HepG2 (cell line): ENCODE measurements around the gene LY6G5B. TPM values are rescaled to one million over a fixed set of nuclear protein-coding genes. Genes with fewer than 3 reads are reported as not detected.
A peak's percentile ranks its signal among the peaks of the same experiment; 100 is the strongest.

Source experiments
- AKNA ChIP-seq: sonication (generic); formaldehyde crosslinking; IDR thresholded peaks from 2 replicates; pipeline ENCODE4 v1.4.0; 2020; ENCODE audit warnings: missing genetic modification reagents, borderline replicate concordance
- BORCS8-MEF2B ChIP-seq: sonication (generic); formaldehyde crosslinking; IDR thresholded peaks from 2 replicates; pipeline ENCODE4 v1.8.0; 2022; ENCODE audit warnings: mild to moderate bottlenecking, missing genetic modification reagents
- BRD4 ChIP-seq: sonication (generic); formaldehyde crosslinking; IDR thresholded peaks from 2 replicates; pipeline ENCODE4 v1.4.0; 2020; ENCODE audit warnings: missing genetic modification reagents
- CCAR2 ChIP-seq: fragments of 200-400 bp; formaldehyde crosslinking; optimal IDR thresholded peaks from 2 replicates; pipeline ENCODE3; 2018; ENCODE audit warnings: low read depth, mild to moderate bottlenecking, low read length, moderate library complexity
- FOXP1 ChIP-seq, 2 experiments: fragments of 450-650 bp in 1 of 2; IDR thresholded peaks; 2 replicates each; pipeline ENCODE4 v1.6.1; 2017 to 2018; ENCODE audit warnings: antibody characterized with exemption in 1 of 2
- IRX3 ChIP-seq: sonication (generic); formaldehyde crosslinking; IDR thresholded peaks from 2 replicates; pipeline ENCODE4 v1.8.1; 2023; ENCODE audit warnings: mild to moderate bottlenecking, low read depth, missing genetic modification reagents, borderline replicate concordance
- NR1H2 ChIP-seq: sonication (generic); formaldehyde crosslinking; IDR thresholded peaks from 2 replicates; pipeline ENCODE4 v1.8.1; 2022; ENCODE audit warnings: low read depth, missing genetic modification reagents, borderline replicate concordance
- PPARG ChIP-seq: conservative IDR thresholded peaks from 2 replicates; pipeline ENCODE4 v1.6.1; 2016; ENCODE audit warnings: missing biosample characterization, missing genetic modification reagents
- RBFOX2 ChIP-seq: fragments of 200-400 bp; formaldehyde crosslinking; IDR thresholded peaks from 2 replicates; pipeline ENCODE4 v1.6.1; 2017; ENCODE audit warnings: low read depth, mild to moderate bottlenecking, low read length
- RBM39 ChIP-seq: fragments of 200-400 bp; formaldehyde crosslinking; IDR thresholded peaks from one replicate; pipeline ENCODE4 v1.6.1; 2018; ENCODE audit warnings: antibody characterized with exemption, mild to moderate bottlenecking, low read depth, low read length; ENCODE audit not compliant: poor library complexity, severe bottlenecking
- STAT6 ChIP-seq: sonication (generic); formaldehyde crosslinking; IDR thresholded peaks from 2 replicates; pipeline ENCODE4 v1.4.0; 2020; ENCODE audit warnings: missing genetic modification reagents, mild to moderate bottlenecking, borderline replicate concordance
- TBX2 ChIP-seq: sonication (generic); formaldehyde crosslinking; IDR thresholded peaks from 2 replicates; pipeline ENCODE4 v1.5.0; 2020; ENCODE audit warnings: missing genetic modification reagents, mild to moderate bottlenecking, borderline replicate concordance
- TFE3 ChIP-seq: IDR thresholded peaks from 2 replicates; pipeline ENCODE4 v1.6.1; 2016
- ZFP36 ChIP-seq: fragments of 150-350 bp; IDR thresholded peaks from 2 replicates; pipeline ENCODE4 v1.6.1; 2018; ENCODE audit warnings: borderline replicate concordance, low read length, low read depth; ENCODE audit not compliant: partially characterized antibody
- ZNF24 ChIP-seq: fragments of 450-650 bp; IDR thresholded peaks from 2 replicates; pipeline ENCODE4 v1.6.1; 2017; ENCODE audit warnings: antibody characterized with exemption, mild to moderate bottlenecking
- ZNF367 ChIP-seq: sonication (generic); formaldehyde crosslinking; IDR thresholded peaks from 2 replicates; pipeline ENCODE4 v1.4.0; 2020; ENCODE audit warnings: missing genetic modification reagents, borderline replicate concordance
- ZSCAN12 ChIP-seq: sonication (generic); formaldehyde crosslinking; IDR thresholded peaks from 2 replicates; pipeline ENCODE4 v1.9.0; 2021; ENCODE audit warnings: mild to moderate bottlenecking, missing genetic modification reagents
- ZSCAN21 ChIP-seq: sonication (generic); formaldehyde crosslinking; IDR thresholded peaks from 2 replicates; pipeline ENCODE4 v1.8.0; 2022; ENCODE audit warnings: mild to moderate bottlenecking, missing genetic modification reagents, moderate library complexity, borderline replicate concordance
- polyA plus RNA-seq, 8 experiments: library from polyadenylated mRNA; depleted of rRNA in 3 of 8; stranded (reverse) in 7 of 8; unstranded in 1 of 8; fragments of >200 nt; fragmentation: Illumina TruSeq in 4 of 8; extraction: Trizol in 4 of 8; gene quantifications; 2 replicates each; pipeline versions ENCODE4 v1.2.1 to v1.2.3, GENCODE V29; 2011 to 2016; ENCODE audit warnings: low read depth in 4 of 8, missing spikeins in 1 of 8, mixed read lengths in 1 of 8; ENCODE audit not compliant: insufficient read depth in 1 of 8
- total RNA-seq, 5 experiments: library from RNA; depleted of rRNA; stranded (reverse); fragments of >200 nt; fragmentation: Illumina TruSeq; extraction: Trizol; gene quantifications; 2 replicates each; pipeline ENCODE4 v1.2.3, GENCODE V29; 2016; ENCODE audit warnings: low read depth in 1 of 5

The LY6G5B gene
- total and polyA plus RNA-seq, 2 of the 13 experiments (the other 11 are each of a cell fraction or from before 2014, with no cell fraction given), result 7.8 to 15.7 TPM

GRCh38 chr6:31655349-31656237 lies 14.2 kb upstream of the LY6G5B start, which contains the start of gene APOM (continued):
- TF ChIP-seq RBM39 (no peak), ZNF367 (CRISPR knock-in tag) (peak; percentile 73; the same call in 1 of the 2 replicates), ZFP36 (peak; percentile 24), AKNA (CRISPR knock-in tag) (0 out of 2 replicates have a peak, but pooled peaks have one; percentile 74), IRX3 (CRISPR knock-in tag) (peak; percentile 94), TBX2 (CRISPR knock-in tag) (peak; percentile 97), TFE3 (CRISPR knock-in tag) (peak; percentile 41; the same call in 1 of the 2 replicates), CCAR2 (no peak), ZSCAN12 (CRISPR knock-in tag) (no peak), RBFOX2 (peak; percentile 81), ZSCAN21 (peak; percentile 88; the same call in 1 of the 2 replicates), NR1H2 (CRISPR knock-in tag) (peak; percentile 92; the same call in 1 of the 2 replicates), PPARG (CRISPR knock-in tag) (peak; percentile 97), BORCS8-MEF2B (peak; percentile 93), ZNF24 (peak; percentile 76; the same call in 1 of the 2 replicates), STAT6 (CRISPR knock-in tag) (0 out of 2 replicates have a peak, but pooled peaks have one; percentile 25), BRD4 (peak; percentile 96), FOXP1 (IDR thresholded peaks at IDR 0.05) (peak; percentile 65; the same call in 1 of the 2 replicates), FOXP1 (CRISPR knock-in tag; IDR thresholded peaks at IDR 0.05) (peak; percentile 95)
